ES-I3 (cell line): ENCODE measurements around the gene IRAK1.

ENCODE experiments used
- H3K36me3 ChIP-seq: 2 replicates; pipeline ENCODE4 v1.6.1; 2013; ENCODE audit warnings: mild to moderate bottlenecking, low read length, control low read depth, moderate library complexity; ENCODE audit not compliant: insufficient read depth
- H3K4me1 ChIP-seq: 2 replicates; pipeline ENCODE4 v1.6.1; 2013; ENCODE audit warnings: mild to moderate bottlenecking, control low read depth, low read length; ENCODE audit not compliant: insufficient read depth
- H3K9ac ChIP-seq: 2 replicates; pipeline ENCODE4 v1.6.1; 2013; ENCODE audit warnings: low read depth, mild to moderate bottlenecking, low read length, moderate library complexity
- H3K9me3 ChIP-seq: 2 replicates; pipeline ENCODE4 v1.6.1; 2013; ENCODE audit warnings: mild to moderate bottlenecking, low read length, moderate library complexity; ENCODE audit not compliant: control insufficient read depth, insufficient read depth

The IRAK1 gene

GRCh38 chrX:153960786-153961185 lies 58.9 kb downstream of the IRAK1 start:
- Histone ChIP-seq H3K36me3 (peaks cover 5% of the 10 kb centered on the region), H3K9me3 (no peaks in the 10 kb centered on the region), H3K4me1 (no peaks in the 10 kb centered on the region), H3K9ac (no peak overlapping the region)
